IMR-90 (cell line): ENCODE data around the gene H1-8. TPM values are rescaled to one million over a fixed set of nuclear protein-coding genes. Genes with fewer than 3 reads are reported as not detected.

Experiments used
- ATAC-seq: fragments of 200-7000 bp; cut with Tn5 transposase; 2 replicates; pipeline ENCODE4 v1.9.1; 2020; ENCODE audit warnings: low read depth, mild to moderate bottlenecking, moderate library complexity
- BruUV-seq: library from RNA; stranded (reverse); fragments of 400-500 nt; replicated peaks from 2 replicates; lab custom pipeline; 2021; lab: Mats Ljungman, UMichigan
- CTCF ChIA-PET: fragments of 300-600 bp; formaldehyde crosslinking; extraction: SDS; loops from one replicate; lab custom pipeline; 2021; ENCODE audit warnings: antibody characterized with exemption; lab: Yijun Ruan, JAX
- POLR2A ChIA-PET: fragments of 300-600 bp; sonication (Branson Sonifier 250); formaldehyde crosslinking; loops from one replicate; lab custom pipeline; 2022; ENCODE audit warnings: antibody characterized with exemption; ENCODE audit not compliant: unreplicated experiment; lab: Charles Lee
- DNase-seq: peaks from one replicate; pipeline ENCODE4 v3.0.0; 2013
- H2AFZ ChIP-seq: replicated peaks from 2 replicates; pipeline ENCODE3; 2013; ENCODE audit warnings: low read length, mild to moderate bottlenecking; ENCODE audit not compliant: poor library complexity
- H2AK5ac ChIP-seq: 2 replicates; pipeline ENCODE4 v1.6.1; 2013; ENCODE audit warnings: low read depth, low read length, inconsistent platforms
- H2AK9ac ChIP-seq: replicated peaks from 2 replicates; pipeline ENCODE3; 2013; ENCODE audit warnings: mild to moderate bottlenecking, low read depth, low read length, moderate library complexity; ENCODE audit not compliant: poor library complexity
- H2BK120ac ChIP-seq: 2 replicates; pipeline ENCODE4 v1.6.1; 2013; ENCODE audit warnings: low read depth, low read length, inconsistent platforms
- H2BK15ac ChIP-seq: 3 replicates; pipeline ENCODE4 v1.6.1; 2013; ENCODE audit warnings: low read depth, low read length, inconsistent platforms
- H2BK20ac ChIP-seq: 2 replicates; pipeline ENCODE4 v1.6.1; 2013; ENCODE audit warnings: low read depth, mild to moderate bottlenecking, inconsistent platforms, low read length, moderate library complexity
- H2BK5ac ChIP-seq: 2 replicates; pipeline ENCODE4 v1.6.1; 2013; ENCODE audit warnings: mild to moderate bottlenecking, low read depth, low read length, inconsistent platforms; ENCODE audit not compliant: poor library complexity, severe bottlenecking
- H3K14ac ChIP-seq: replicated peaks from 2 replicates; pipeline ENCODE4 v1.6.1; 2013; ENCODE audit warnings: low read depth, low read length, inconsistent platforms
- H3K18ac ChIP-seq: 2 replicates; pipeline ENCODE4 v1.6.1; 2013; ENCODE audit warnings: low read depth, low read length, control low read depth
- H3K23ac ChIP-seq: 2 replicates; pipeline ENCODE4 v1.6.1; 2013; ENCODE audit warnings: low read depth, low read length, inconsistent platforms
- H3K27ac ChIP-seq: 2 replicates; pipeline ENCODE4 v1.5.1; 2013; ENCODE audit warnings: mild to moderate bottlenecking, control low read depth, low read length; ENCODE audit not compliant: insufficient read depth
- H3K27me3 ChIP-seq: 2 replicates; pipeline ENCODE4 v1.6.1; 2013; ENCODE audit warnings: low read length; ENCODE audit not compliant: control insufficient read depth, insufficient read depth
- H3K36me3 ChIP-seq: 2 replicates; pipeline ENCODE4 v1.6.1; 2013; ENCODE audit warnings: low read length, mixed read lengths; ENCODE audit not compliant: control insufficient read depth, insufficient read depth
- H3K4ac ChIP-seq: 2 replicates; pipeline ENCODE4 v1.6.1; 2013; ENCODE audit warnings: low read depth, low read length, inconsistent platforms
- H3K4me1 ChIP-seq: 2 replicates; pipeline ENCODE4 v1.6.1; 2013; ENCODE audit warnings: low read length, mixed read lengths; ENCODE audit not compliant: control insufficient read depth, insufficient read depth
- H3K4me2 ChIP-seq: 2 replicates; pipeline ENCODE4 v1.6.1; 2013; ENCODE audit warnings: low read depth, mild to moderate bottlenecking, control low read depth, low read length, moderate library complexity
- H3K4me3 ChIP-seq: 2 replicates; pipeline ENCODE4 v1.5.1; 2013; ENCODE audit warnings: low read depth, mild to moderate bottlenecking, control low read depth, low read length, moderate library complexity; ENCODE audit not compliant: insufficient read depth
- H3K56ac ChIP-seq: 2 replicates; pipeline ENCODE4 v1.6.1; 2013; ENCODE audit warnings: low read length, inconsistent platforms; ENCODE audit not compliant: insufficient read depth; ENCODE audit errors: extremely low read depth
- H3K79me1 ChIP-seq, 2 experiments: 2 replicates each; pipeline ENCODE4 v1.6.1; 2013; ENCODE audit warnings: low read length in 2 of 2, inconsistent platforms in 1 of 2, low read depth in 1 of 2
- H3K9ac ChIP-seq: 2 replicates; pipeline ENCODE4 v1.6.1; 2013; ENCODE audit warnings: low read depth, low read length, control low read depth
- H3K9me1 ChIP-seq: 2 replicates; pipeline ENCODE4 v1.6.1; 2013; ENCODE audit warnings: low read length, inconsistent platforms; ENCODE audit not compliant: insufficient read depth
- H3K9me3 ChIP-seq: 2 replicates; pipeline ENCODE4 v1.6.1; 2013; ENCODE audit warnings: low read length; ENCODE audit not compliant: control insufficient read depth, insufficient read depth
- H4K20me1 ChIP-seq: 2 replicates; pipeline ENCODE4 v1.6.1; 2013; ENCODE audit warnings: low read length, inconsistent platforms; ENCODE audit not compliant: insufficient read depth
- H4K5ac ChIP-seq: 2 replicates; pipeline ENCODE4 v1.6.1; 2013; ENCODE audit warnings: mild to moderate bottlenecking, low read depth, low read length, control low read depth
- H4K8ac ChIP-seq, 2 experiments: 2 replicates each; pipeline ENCODE4 v1.6.1; 2013; ENCODE audit warnings: low read depth in 2 of 2, low read length in 2 of 2, control low read depth in 1 of 2, inconsistent platforms in 1 of 2
- H4K91ac ChIP-seq: 2 replicates; pipeline ENCODE4 v1.6.1; 2013; ENCODE audit warnings: low read depth, low read length, inconsistent platforms; ENCODE audit not compliant: insufficient read depth
- BHLHE40 ChIP-seq: fragments of 150-350 bp; IDR thresholded peaks from 2 replicates; pipeline ENCODE4 v1.6.1; 2016; ENCODE audit warnings: mild to moderate bottlenecking, low read depth, low read length
- CEBPB ChIP-seq: IDR thresholded peaks from 2 replicates; pipeline ENCODE4 v1.6.1; 2012; ENCODE audit warnings: low read depth, low read length, improper control_type of control experiment
- CHD1 ChIP-seq: IDR thresholded peaks from 2 replicates; pipeline ENCODE4 v1.6.1; 2012; ENCODE audit warnings: low read depth, low read length, improper control_type of control experiment
- MAFK ChIP-seq: IDR thresholded peaks from 2 replicates; pipeline ENCODE4 v1.6.1; 2012; ENCODE audit warnings: low read depth, low read length, improper control_type of control experiment
- MAZ ChIP-seq: IDR thresholded peaks from 2 replicates; pipeline ENCODE4 v1.6.1; 2012; ENCODE audit warnings: low read depth, mild to moderate bottlenecking, low read length, improper control_type of control experiment, moderate library complexity, borderline replicate concordance
- MXI1 ChIP-seq: IDR thresholded peaks from 2 replicates; pipeline ENCODE4 v1.6.1; 2012; ENCODE audit warnings: low read depth, mild to moderate bottlenecking, low read length, moderate library complexity, borderline replicate concordance
- NFE2L2 ChIP-seq: fragments of 150-350 bp; IDR thresholded peaks from 2 replicates; pipeline ENCODE4 v1.6.1; 2016; ENCODE audit warnings: low read depth, mild to moderate bottlenecking, low read length
- POLR2A ChIP-seq: IDR thresholded peaks from 2 replicates; pipeline ENCODE4 v1.6.1; 2012; ENCODE audit warnings: mild to moderate bottlenecking, low read depth, low read length
- RCOR1 ChIP-seq: IDR thresholded peaks from 2 replicates; pipeline ENCODE4 v1.6.1; 2012; ENCODE audit warnings: mild to moderate bottlenecking, low read length, improper control_type of control experiment; ENCODE audit not compliant: insufficient replicate concordance
- RFX5 ChIP-seq: IDR thresholded peaks from 2 replicates; pipeline ENCODE4 v1.8.0; 2012; ENCODE audit warnings: low read depth, mild to moderate bottlenecking, low read length, moderate library complexity
- SMC3 ChIP-seq: fragments of 150-350 bp; IDR thresholded peaks from 2 replicates; pipeline ENCODE4 v1.6.1; 2016; ENCODE audit warnings: low read depth, mild to moderate bottlenecking, antibody characterized with exemption, low read length, moderate library complexity
- WGBS, 2 experiments: methylation state at CpG; one replicate each; pipeline versions ENCODE4 v1.1.5 to v1.1.7; 2013; ENCODE audit warnings: missing lambda C conversion rate in 2 of 2; ENCODE audit not compliant: insufficient read length in 1 of 2; ENCODE audit errors: extremely low coverage in 2 of 2; 5-methylcytosine and 5-hydroxymethylcytosine counted together
- dilution Hi-C: fragments of 300-500 bp; cut with HindIII; formaldehyde crosslinking; loops from one replicate; pipeline ENCODE4 v1.14.3; 2018; ENCODE audit warnings: low sequenced_read_pairs; ENCODE audit not compliant: unreplicated experiment
- in situ Hi-C: fragments of 300-500 bp; cut with MboI; formaldehyde crosslinking; loops from 3 replicates; pipeline ENCODE4 v1.14.3; 2019; ENCODE audit warnings: low sequenced_read_pairs, inconsistent platforms, mixed read lengths
- intact Hi-C: fragments of 100-400 bp; cut with micrococcal nuclease; formaldehyde crosslinking; loops from 2 replicates; pipeline ENCODE4 v1.10.0; 2022
- polyA plus RNA-seq, 3 experiments: library from polyadenylated mRNA; depleted of rRNA; stranded (reverse); fragments of >200 nt; gene quantifications; 2 replicates each; pipeline ENCODE4 v1.2.3, GENCODE V29; 2012; ENCODE audit warnings: low replicate concordance in 1 of 3
- total RNA-seq: library from RNA; depleted of rRNA; stranded (reverse); fragments of >200 nt; gene quantifications from 2 replicates; pipeline ENCODE4 v1.2.3, GENCODE V29; 2012
- TF ChIP-seq, protein P1 (sequence below): fragments of 150-350 bp; IDR thresholded peaks from 2 replicates; pipeline ENCODE4 v1.6.1; 2016; ENCODE audit warnings: low read depth, mild to moderate bottlenecking, low read length, moderate library complexity, borderline replicate concordance
- TF ChIP-seq, protein P2 (sequence below): conservative IDR thresholded peaks from 2 replicates; pipeline ENCODE4 v1.5.1; 2012; ENCODE audit warnings: mild to moderate bottlenecking, low read depth, low read length, improper control_type of control experiment
- TF ChIP-seq, protein P3 (sequence below): fragments of 150-350 bp; IDR thresholded peaks from 2 replicates; pipeline ENCODE4 v1.6.1; 2017; ENCODE audit warnings: mild to moderate bottlenecking, antibody characterized with exemption, low read length, low read depth

Gene H1-8
- total and polyA plus RNA-seq, 2 of the 4 experiments (the other 2 are of a cell fraction): not detected

DNA sequence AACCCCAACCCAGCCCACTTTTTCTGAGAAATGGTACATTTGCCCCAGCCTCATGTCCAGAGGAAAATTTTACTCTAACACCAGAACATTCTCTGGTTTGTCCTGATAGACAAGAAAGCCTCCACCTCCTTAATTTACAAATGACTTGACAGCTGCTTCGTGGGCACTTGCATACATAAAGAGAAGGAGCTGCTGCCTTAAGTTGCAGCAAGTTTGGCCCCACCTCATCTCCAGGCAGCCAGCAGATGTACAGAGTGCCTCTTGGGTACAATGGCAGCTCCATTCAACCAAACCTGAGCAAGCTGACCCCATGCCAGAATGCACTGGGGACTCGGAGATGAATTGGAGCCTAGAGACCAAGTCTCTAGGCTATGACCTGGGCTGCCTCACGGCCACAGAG lies 6.2 kb upstream of the H1-8 start:
- Histone ChIP-seq H4K20me1 (no peaks in the 10 kb centered on the region), H3K14ac (no peak overlapping the region), H2AK5ac (no peak overlapping the region), H3K4me3 (no peak overlapping the region), H3K79me1 (no peaks in the 10 kb centered on the region), H3K27ac (no peak overlapping the region), H2BK20ac (no peak overlapping the region), H2BK120ac (no peak overlapping the region), H3K27me3 (peaks cover 5% of the 10 kb centered on the region; the same call in 1 of the 2 replicates), H3K23ac (no peak overlapping the region), H2BK5ac (no peak overlapping the region), H3K18ac (no peak overlapping the region), H4K91ac (no peak overlapping the region), H3K4me2 (no peak overlapping the region), H3K4ac (no peak overlapping the region), H2AK9ac (no peak overlapping the region), H3K9me3 (no peaks in the 10 kb centered on the region), H3K4me1 (peaks cover 3% of the 10 kb centered on the region; the same call in 1 of the 2 replicates), H2AFZ (no peak overlapping the region), H2BK15ac (no peak overlapping the region), H3K9me1 (no peaks in the 10 kb centered on the region), H3K36me3 (no peaks in the 10 kb centered on the region), H3K56ac (no peak overlapping the region), H4K8ac (no peak overlapping the region), H3K9ac (no peak overlapping the region), H4K5ac (no peak overlapping the region)
- in situ Hi-C loops (no loop called here), dilution Hi-C loops (no loop called here), intact Hi-C loops (loop anchor here (5.0 kb wide), 1 partner anchor 85 kb away; no protein-coding TSS in a partner anchor)
- no peak for TF ChIP-seq NFE2L2
- no peak for TF ChIP-seq CHD1
- no peak for TF ChIP-seq CEBPB
- TF ChIP-seq BHLHE40: no peak
- TF ChIP-seq, protein P1, sequence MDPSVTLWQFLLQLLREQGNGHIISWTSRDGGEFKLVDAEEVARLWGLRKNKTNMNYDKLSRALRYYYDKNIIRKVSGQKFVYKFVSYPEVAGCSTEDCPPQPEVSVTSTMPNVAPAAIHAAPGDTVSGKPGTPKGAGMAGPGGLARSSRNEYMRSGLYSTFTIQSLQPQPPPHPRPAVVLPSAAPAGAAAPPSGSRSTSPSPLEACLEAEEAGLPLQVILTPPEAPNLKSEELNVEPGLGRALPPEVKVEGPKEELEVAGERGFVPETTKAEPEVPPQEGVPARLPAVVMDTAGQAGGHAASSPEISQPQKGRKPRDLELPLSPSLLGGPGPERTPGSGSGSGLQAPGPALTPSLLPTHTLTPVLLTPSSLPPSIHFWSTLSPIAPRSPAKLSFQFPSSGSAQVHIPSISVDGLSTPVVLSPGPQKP: no peak
- no peak for TF ChIP-seq RFX5
- TF ChIP-seq MAFK: no peak
- no peak for TF ChIP-seq RCOR1
- TF ChIP-seq, protein P2, sequence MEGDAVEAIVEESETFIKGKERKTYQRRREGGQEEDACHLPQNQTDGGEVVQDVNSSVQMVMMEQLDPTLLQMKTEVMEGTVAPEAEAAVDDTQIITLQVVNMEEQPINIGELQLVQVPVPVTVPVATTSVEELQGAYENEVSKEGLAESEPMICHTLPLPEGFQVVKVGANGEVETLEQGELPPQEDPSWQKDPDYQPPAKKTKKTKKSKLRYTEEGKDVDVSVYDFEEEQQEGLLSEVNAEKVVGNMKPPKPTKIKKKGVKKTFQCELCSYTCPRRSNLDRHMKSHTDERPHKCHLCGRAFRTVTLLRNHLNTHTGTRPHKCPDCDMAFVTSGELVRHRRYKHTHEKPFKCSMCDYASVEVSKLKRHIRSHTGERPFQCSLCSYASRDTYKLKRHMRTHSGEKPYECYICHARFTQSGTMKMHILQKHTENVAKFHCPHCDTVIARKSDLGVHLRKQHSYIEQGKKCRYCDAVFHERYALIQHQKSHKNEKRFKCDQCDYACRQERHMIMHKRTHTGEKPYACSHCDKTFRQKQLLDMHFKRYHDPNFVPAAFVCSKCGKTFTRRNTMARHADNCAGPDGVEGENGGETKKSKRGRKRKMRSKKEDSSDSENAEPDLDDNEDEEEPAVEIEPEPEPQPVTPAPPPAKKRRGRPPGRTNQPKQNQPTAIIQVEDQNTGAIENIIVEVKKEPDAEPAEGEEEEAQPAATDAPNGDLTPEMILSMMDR: no peak
- no peak for TF ChIP-seq SMC3
- no peak for TF ChIP-seq MAZ
- TF ChIP-seq, protein P3, sequence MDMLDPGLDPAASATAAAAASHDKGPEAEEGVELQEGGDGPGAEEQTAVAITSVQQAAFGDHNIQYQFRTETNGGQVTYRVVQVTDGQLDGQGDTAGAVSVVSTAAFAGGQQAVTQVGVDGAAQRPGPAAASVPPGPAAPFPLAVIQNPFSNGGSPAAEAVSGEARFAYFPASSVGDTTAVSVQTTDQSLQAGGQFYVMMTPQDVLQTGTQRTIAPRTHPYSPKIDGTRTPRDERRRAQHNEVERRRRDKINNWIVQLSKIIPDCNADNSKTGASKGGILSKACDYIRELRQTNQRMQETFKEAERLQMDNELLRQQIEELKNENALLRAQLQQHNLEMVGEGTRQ: no peak
- no peak for TF ChIP-seq POLR2A
- TF ChIP-seq MXI1: no peak
- POLR2A ChIA-PET: no interaction called here
- no peak for ATAC-seq
- CTCF ChIA-PET: no interaction called here
- no peak for DNase-seq
- BruUV-seq: no TSS peak
- 80% methylated on average over 1 of the region's 3 CpGs; no CpG with 5 or more reads in 1 of the 2 experiments for WGBS, 2 experiments
